Measurements from ENCODE around the gene CTSF.

- TF ChIP-seq, protein P1, sequence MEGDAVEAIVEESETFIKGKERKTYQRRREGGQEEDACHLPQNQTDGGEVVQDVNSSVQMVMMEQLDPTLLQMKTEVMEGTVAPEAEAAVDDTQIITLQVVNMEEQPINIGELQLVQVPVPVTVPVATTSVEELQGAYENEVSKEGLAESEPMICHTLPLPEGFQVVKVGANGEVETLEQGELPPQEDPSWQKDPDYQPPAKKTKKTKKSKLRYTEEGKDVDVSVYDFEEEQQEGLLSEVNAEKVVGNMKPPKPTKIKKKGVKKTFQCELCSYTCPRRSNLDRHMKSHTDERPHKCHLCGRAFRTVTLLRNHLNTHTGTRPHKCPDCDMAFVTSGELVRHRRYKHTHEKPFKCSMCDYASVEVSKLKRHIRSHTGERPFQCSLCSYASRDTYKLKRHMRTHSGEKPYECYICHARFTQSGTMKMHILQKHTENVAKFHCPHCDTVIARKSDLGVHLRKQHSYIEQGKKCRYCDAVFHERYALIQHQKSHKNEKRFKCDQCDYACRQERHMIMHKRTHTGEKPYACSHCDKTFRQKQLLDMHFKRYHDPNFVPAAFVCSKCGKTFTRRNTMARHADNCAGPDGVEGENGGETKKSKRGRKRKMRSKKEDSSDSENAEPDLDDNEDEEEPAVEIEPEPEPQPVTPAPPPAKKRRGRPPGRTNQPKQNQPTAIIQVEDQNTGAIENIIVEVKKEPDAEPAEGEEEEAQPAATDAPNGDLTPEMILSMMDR (IDR thresholded peaks at IDR 0.05; ENCODE audit: poor library complexity) = no peak
- TF ChIP-seq EZH2 (IDR thresholded peaks at IDR 0.05; ENCODE audit: borderline replicate concordance) (no peak), EZH2phosphoT487 (IDR thresholded peaks at IDR 0.05; ENCODE audit: low read depth, severe bottlenecking, unreplicated experiment) (no peak)
Observed at GRCh38 chr11:66593303-66593635, 24.9 kb upstream of the CTSF start.
